GM12878 (cell line): ENCODE data around the gene RHOC. TPM values are rescaled to one million over a fixed set of nuclear protein-coding genes. Genes with fewer than 3 reads are reported as not detected.

Experiments
- ATAC-seq: fragments of 200-7000 bp; cut with Tn5 transposase; 3 replicates; pipeline ENCODE4 v1.9.1; 2020; ENCODE audit warnings: mild to moderate bottlenecking, moderate library complexity
- BruUV-seq: library from RNA; stranded (reverse); fragments of 400-500 nt; replicated peaks from 2 replicates; lab custom pipeline; 2021; lab: Mats Ljungman, UMichigan
- CTCF ChIA-PET: fragments of 300-600 bp; sonication (Branson Sonifier 250); formaldehyde crosslinking; extraction: SDS; loops from one replicate; lab custom pipeline; 2021; ENCODE audit warnings: inconsistent platforms; lab: Yijun Ruan, JAX
- POLR2A ChIA-PET: fragments of 350-600 bp; formaldehyde crosslinking; extraction: SDS; loops from one replicate; lab custom pipeline; 2021; ENCODE audit warnings: inconsistent platforms; lab: Charles Lee
- RAD21 ChIA-PET: fragments of 300-600 bp; sonication (Branson Sonifier 250); formaldehyde crosslinking; loops from one replicate; lab custom pipeline; 2023; ENCODE audit warnings: antibody characterized with exemption; ENCODE audit not compliant: unreplicated experiment; lab: Charles Lee
- SMC1A ChIA-PET: fragments of 300-600 bp; sonication (Branson Sonifier 250); formaldehyde crosslinking; loops from one replicate; lab custom pipeline; 2023; ENCODE audit not compliant: unreplicated experiment, uncharacterized antibody; lab: Charles Lee
- DNase-seq: peaks from one replicate; pipeline ENCODE4 v3.0.0-alpha.2; 2011; ENCODE audit warnings: low read depth, low spot score
- FAIRE-seq: peaks from 3 replicates; lab custom pipeline; 2011; peaks lifted over from hg19 to GRCh38; lab: Jason Lieb, UNC
- H2AFZ ChIP-seq: 2 replicates; pipeline ENCODE4 v1.6.0; 2011; ENCODE audit warnings: low read depth, low read length, control low read depth; ENCODE audit not compliant: control insufficient read depth
- H3K27ac ChIP-seq: 2 replicates; pipeline ENCODE4 v1.5.1; 2011; ENCODE audit warnings: control low read depth; ENCODE audit not compliant: control insufficient read depth, insufficient read depth
- H3K27me3 ChIP-seq, 2 experiments: replicated peaks in 1 of 2; 2 replicates each; pipeline versions ENCODE4 v1.6.0 to v1.6.1; 2011; ENCODE audit warnings: low read length in 1 of 2; ENCODE audit not compliant: control insufficient read depth in 2 of 2, insufficient read depth in 2 of 2
- H3K36me3 ChIP-seq, 2 experiments: 2 replicates each; pipeline ENCODE4 v1.5.1; 2011; ENCODE audit warnings: low read length in 1 of 2; ENCODE audit not compliant: control insufficient read depth in 2 of 2, insufficient read depth in 2 of 2
- H3K4me1 ChIP-seq: 2 replicates; pipeline ENCODE4 v1.6.1; 2011; ENCODE audit warnings: mild to moderate bottlenecking, low read length, moderate library complexity, mixed read lengths; ENCODE audit not compliant: control insufficient read depth, insufficient read depth
- H3K4me2 ChIP-seq: 2 replicates; pipeline ENCODE4 v1.6.0; 2011; ENCODE audit warnings: control low read depth; ENCODE audit not compliant: control insufficient read depth, insufficient read depth
- H3K4me3 ChIP-seq: fragments of 200-600 bp; sonication (generic); 2 replicates; pipeline ENCODE4 v1.5.1; 2016
- H3K79me2 ChIP-seq: 2 replicates; pipeline ENCODE4 v1.6.0; 2011; ENCODE audit warnings: low read length; ENCODE audit not compliant: control insufficient read depth, insufficient read depth
- H3K9ac ChIP-seq: 2 replicates; pipeline ENCODE4 v1.8.0; 2011; ENCODE audit warnings: low read length, control low read depth, mixed read lengths; ENCODE audit not compliant: control insufficient read depth, insufficient read depth
- H3K9me3 ChIP-seq: replicated peaks from 3 replicates; pipeline ENCODE4 v1.5.1; 2011; ENCODE audit warnings: mild to moderate bottlenecking, low read length; ENCODE audit not compliant: control insufficient read depth, insufficient read depth
- H4K20me1 ChIP-seq: 2 replicates; pipeline ENCODE4 v1.6.0; 2011; ENCODE audit not compliant: control insufficient read depth, insufficient read depth
- ATF7 ChIP-seq: fragments of 450-650 bp; IDR thresholded peaks from 2 replicates; pipeline ENCODE4 v1.6.1; 2016; ENCODE audit warnings: low read depth, mild to moderate bottlenecking
- BCL11A ChIP-seq: IDR thresholded peaks from 2 replicates; pipeline ENCODE4 v1.6.1; 2011; ENCODE audit warnings: low read depth, low read length
- CREB1 ChIP-seq: IDR thresholded peaks from 2 replicates; pipeline ENCODE4 v1.6.1; 2012; ENCODE audit warnings: low read depth, mild to moderate bottlenecking, inconsistent platforms
- EZH2 ChIP-seq: IDR thresholded peaks from 2 replicates; pipeline ENCODE4 v1.6.1; 2012; ENCODE audit warnings: low read depth, mild to moderate bottlenecking, control low read depth, inconsistent platforms, low read length, borderline replicate concordance; ENCODE audit not compliant: control insufficient read depth
- POLR2A ChIP-seq: IDR thresholded peaks from 2 replicates; pipeline ENCODE4 v1.6.1; 2011; ENCODE audit warnings: low read depth, mild to moderate bottlenecking, low read length
- RBBP5 ChIP-seq: fragments of 200-600 bp; sonication (generic); conservative IDR thresholded peaks from 2 replicates; pipeline ENCODE4 v1.6.1; 2016
- TCF7 ChIP-seq: IDR thresholded peaks from 2 replicates; pipeline ENCODE4 v1.6.1; 2014; ENCODE audit warnings: antibody characterized with exemption, borderline replicate concordance
- WGBS: methylation state at CpG from one replicate; pipeline ENCODE4 v1.1.6; 2016; ENCODE audit warnings: low lambda C conversion rate; ENCODE audit not compliant: insufficient replicate concordance, insufficient coverage; ENCODE audit errors: missing lambda C conversion rate; 5-methylcytosine and 5-hydroxymethylcytosine counted together
- in situ Hi-C: fragments of 300-500 bp; cut with MboI; formaldehyde crosslinking; loops from 9 replicates; pipeline ENCODE4 v1.14.3; 2018; ENCODE audit warnings: mixed read lengths
- intact Hi-C: fragments of 100-400 bp; cut with micrococcal nuclease; formaldehyde crosslinking; loops from one replicate; pipeline ENCODE4 v1.14.2; 2022; ENCODE audit not compliant: unreplicated experiment
- polyA plus RNA-seq, 11 experiments: library from polyadenylated mRNA; depleted of rRNA in 4 of 11; unstranded in 6 of 11; stranded (reverse) in 5 of 11; fragments of >200 nt; fragmentation: Nextera tagmentation in 4 of 11; fragmentation: Illumina TruSeq in 1 of 11; extraction: Ambion mirVana in 4 of 11; extraction: Trizol in 1 of 11; gene quantifications; 1 replicate in 1 of 11; 2 replicates in 10 of 11; pipeline versions ENCODE4 v1.2.1 to v1.2.3, GENCODE V29; 2011 to 2016; ENCODE audit warnings: inconsistent platforms in 2 of 11, missing spikeins in 2 of 11, low read depth in 1 of 11
- total RNA-seq, 4 experiments: library from RNA; depleted of rRNA in 3 of 4; stranded (reverse); fragments of >200 nt in 3 of 4; fragmentation: Illumina TruSeq in 1 of 4; extraction: Trizol in 1 of 4; gene quantifications; 2 replicates each; pipeline versions ENCODE4 v1.2.1 to v1.2.3, GENCODE V29; 2013 to 2021
- TF ChIP-seq, protein P1 (sequence below): fragments of 450-650 bp; formaldehyde crosslinking; IDR thresholded peaks from 2 replicates; pipeline ENCODE4 v1.4.0; 2022; ENCODE audit warnings: mild to moderate bottlenecking, moderate library complexity

Gene RHOC
- total and polyA plus RNA-seq, 10 of the 15 experiments (the other 5 are each of a cell fraction or from before 2014, with no cell fraction given), result 20.6 to 371 (median 158) TPM

DNA sequence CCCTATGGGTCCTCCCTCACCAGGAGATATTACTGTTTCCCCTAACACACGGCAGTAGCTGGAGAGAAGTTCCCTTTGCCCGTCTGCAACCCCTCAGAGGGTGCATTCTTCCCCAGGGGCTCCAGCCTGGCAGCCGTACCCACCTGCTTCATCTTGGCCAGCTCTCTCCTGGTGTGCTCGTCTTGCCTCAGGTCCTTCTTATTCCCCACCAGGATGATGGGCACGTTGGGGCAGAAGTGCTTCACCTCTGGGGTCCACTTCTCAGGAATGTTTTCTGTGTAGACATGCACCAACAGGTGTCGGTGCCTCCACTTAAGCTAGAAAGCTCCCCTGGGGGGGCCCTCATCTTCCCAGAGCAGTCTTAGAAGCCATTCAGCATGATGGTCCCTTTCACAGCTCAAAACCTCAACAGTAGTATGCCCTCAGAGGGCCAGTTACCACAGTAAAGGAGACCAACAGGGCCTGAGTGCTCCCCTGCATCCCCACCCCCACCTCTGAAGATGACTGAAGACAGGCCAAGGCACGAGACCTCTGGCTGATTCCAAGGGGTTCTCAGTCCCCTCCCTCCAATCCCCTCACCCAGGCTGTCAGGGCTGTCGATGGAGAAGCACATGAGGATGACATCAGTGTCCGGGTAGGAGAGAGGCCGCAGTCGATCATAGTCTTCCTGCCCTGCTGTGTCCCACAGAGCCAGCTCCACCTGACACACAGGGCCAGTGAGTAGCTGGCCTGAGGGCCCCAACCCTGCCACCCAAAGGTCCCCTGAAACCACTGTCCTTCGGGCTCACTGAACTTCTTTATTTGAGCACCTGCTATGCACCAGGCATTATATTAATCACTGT lies 4.3 kb downstream of the RHOC start:
- intact Hi-C loops, result no loop called here
- WGBS, result 82% methylated on average over 12 of the region's 12 CpGs
- TF ChIP-seq RBBP5 (no peak), CREB1 (peak; percentile 15; the same call in 1 of the 2 replicates), ATF7 (no peak), BCL11A (no peak), EZH2 (no peak), TCF7 (no peak), POLR2A (0 out of 2 replicates have a peak, but pooled peaks have one; percentile 39)
- TF ChIP-seq, protein P1, sequence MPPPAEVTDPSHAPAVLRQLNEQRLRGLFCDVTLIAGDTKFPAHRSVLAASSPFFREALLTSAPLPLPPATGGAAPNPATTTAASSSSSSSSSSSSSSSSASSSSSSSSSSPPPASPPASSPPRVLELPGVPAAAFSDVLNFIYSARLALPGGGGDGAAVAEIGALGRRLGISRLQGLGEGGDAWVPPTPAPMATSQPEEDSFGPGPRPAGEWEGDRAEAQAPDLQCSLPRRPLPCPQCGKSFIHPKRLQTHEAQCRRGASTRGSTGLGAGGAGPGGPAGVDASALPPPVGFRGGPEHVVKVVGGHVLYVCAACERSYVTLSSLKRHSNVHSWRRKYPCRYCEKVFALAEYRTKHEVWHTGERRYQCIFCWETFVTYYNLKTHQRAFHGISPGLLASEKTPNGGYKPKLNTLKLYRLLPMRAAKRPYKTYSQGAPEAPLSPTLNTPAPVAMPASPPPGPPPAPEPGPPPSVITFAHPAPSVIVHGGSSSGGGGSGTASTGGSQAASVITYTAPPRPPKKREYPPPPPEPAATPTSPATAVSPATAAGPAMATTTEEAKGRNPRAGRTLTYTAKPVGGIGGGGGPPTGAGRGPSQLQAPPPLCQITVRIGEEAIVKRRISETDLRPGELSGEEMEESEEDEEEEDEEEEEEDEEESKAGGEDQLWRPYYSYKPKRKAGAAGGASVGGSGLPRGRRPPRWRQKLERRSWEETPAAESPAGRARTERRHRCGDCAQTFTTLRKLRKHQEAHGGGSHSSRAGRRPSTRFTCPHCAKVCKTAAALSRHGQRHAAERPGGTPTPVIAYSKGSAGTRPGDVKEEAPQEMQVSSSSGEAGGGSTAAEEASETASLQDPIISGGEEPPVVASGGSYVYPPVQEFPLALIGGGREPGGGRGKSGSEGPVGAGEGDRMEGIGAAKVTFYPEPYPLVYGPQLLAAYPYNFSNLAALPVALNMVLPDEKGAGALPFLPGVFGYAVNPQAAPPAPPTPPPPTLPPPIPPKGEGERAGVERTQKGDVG (CRISPR knock-in tag), result no peak
- TF ChIP-seq, all 136 proteins: peak for 2
- BruUV-seq, result TSS peak; percentile 15
- RAD21 ChIA-PET, result interaction anchor here (2.7 to 4.1 kb wide), 3 partner anchors 12 to 28 kb away, joined by 14 to 42 read pairs (median 22); partner anchors contain the start of genes MOV10 and PPM1J
- ATAC-seq (no peak), FAIRE-seq (no peak), DNase-seq (no peak)
- Histone ChIP-seq H2AFZ (no peak overlapping the region), H3K27ac (no peak overlapping the region), H3K9me3 (no peaks in the 10 kb centered on the region), H3K4me2 (no peak overlapping the region), H3K4me3 (no peak overlapping the region), H3K9ac (no peak overlapping the region), H3K4me1 (peaks cover 36% of the 10 kb centered on the region), H3K27me3 (no peaks in the 10 kb centered on the region), H3K36me3 (peaks cover 0 to 17% of the 10 kb centered on the region in 2 experiments; a peak in 3 of 4 replicates), H4K20me1 (no peaks in the 10 kb centered on the region), H3K79me2 (peaks cover 33% of the 10 kb centered on the region)
- SMC1A ChIA-PET, result interaction anchor here (0.6 to 4.0 kb wide), 6 partner anchors 24 to 311 kb away, joined by 3 to 28 read pairs (median 4); partner anchors contain the start of gene MOV10
- in situ Hi-C loops, result no loop called here
- POLR2A ChIA-PET, result interaction anchor here (0.6 to 3.6 kb wide), 5 partner anchors 28 to 84 kb away, joined by 3 to 26 read pairs (median 4); partner anchors contain the start of genes CAPZA1, MOV10 and ST7L
- CTCF ChIA-PET, result interaction anchor here (0.9 to 5.6 kb wide), 6 partner anchors 13 to 311 kb away, joined by 3 to 48 read pairs (median 3); partner anchors contain the start of gene PPM1J
